ENCODE measurements around the gene ANKFY1.

GRCh38 chr17:4309897-4310296 is 46.1 kb upstream of the ANKFY1 start:
- TF ChIP-seq, protein P1, sequence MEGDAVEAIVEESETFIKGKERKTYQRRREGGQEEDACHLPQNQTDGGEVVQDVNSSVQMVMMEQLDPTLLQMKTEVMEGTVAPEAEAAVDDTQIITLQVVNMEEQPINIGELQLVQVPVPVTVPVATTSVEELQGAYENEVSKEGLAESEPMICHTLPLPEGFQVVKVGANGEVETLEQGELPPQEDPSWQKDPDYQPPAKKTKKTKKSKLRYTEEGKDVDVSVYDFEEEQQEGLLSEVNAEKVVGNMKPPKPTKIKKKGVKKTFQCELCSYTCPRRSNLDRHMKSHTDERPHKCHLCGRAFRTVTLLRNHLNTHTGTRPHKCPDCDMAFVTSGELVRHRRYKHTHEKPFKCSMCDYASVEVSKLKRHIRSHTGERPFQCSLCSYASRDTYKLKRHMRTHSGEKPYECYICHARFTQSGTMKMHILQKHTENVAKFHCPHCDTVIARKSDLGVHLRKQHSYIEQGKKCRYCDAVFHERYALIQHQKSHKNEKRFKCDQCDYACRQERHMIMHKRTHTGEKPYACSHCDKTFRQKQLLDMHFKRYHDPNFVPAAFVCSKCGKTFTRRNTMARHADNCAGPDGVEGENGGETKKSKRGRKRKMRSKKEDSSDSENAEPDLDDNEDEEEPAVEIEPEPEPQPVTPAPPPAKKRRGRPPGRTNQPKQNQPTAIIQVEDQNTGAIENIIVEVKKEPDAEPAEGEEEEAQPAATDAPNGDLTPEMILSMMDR (IDR thresholded peaks at IDR 0.05) = no peak
- TF ChIP-seq SMC3 (IDR thresholded peaks at IDR 0.05; ENCODE audit: low read depth, low read length) = no peak
- no peak for TF ChIP-seq NFIC (IDR thresholded peaks at IDR 0.05; ENCODE audit: borderline replicate concordance)
- no peak for TF ChIP-seq MEF2A (IDR thresholded peaks at IDR 0.05; ENCODE audit: borderline replicate concordance, low read depth)
- no peak for TF ChIP-seq POLR2AphosphoS5 (IDR thresholded peaks at IDR 0.05; ENCODE audit: low read depth, low read length)
- TF ChIP-seq, protein P2, sequence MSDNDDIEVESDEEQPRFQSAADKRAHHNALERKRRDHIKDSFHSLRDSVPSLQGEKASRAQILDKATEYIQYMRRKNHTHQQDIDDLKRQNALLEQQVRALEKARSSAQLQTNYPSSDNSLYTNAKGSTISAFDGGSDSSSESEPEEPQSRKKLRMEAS (IDR thresholded peaks at IDR 0.05; ENCODE audit: low read depth) = no peak
- TF ChIP-seq, protein P3, sequence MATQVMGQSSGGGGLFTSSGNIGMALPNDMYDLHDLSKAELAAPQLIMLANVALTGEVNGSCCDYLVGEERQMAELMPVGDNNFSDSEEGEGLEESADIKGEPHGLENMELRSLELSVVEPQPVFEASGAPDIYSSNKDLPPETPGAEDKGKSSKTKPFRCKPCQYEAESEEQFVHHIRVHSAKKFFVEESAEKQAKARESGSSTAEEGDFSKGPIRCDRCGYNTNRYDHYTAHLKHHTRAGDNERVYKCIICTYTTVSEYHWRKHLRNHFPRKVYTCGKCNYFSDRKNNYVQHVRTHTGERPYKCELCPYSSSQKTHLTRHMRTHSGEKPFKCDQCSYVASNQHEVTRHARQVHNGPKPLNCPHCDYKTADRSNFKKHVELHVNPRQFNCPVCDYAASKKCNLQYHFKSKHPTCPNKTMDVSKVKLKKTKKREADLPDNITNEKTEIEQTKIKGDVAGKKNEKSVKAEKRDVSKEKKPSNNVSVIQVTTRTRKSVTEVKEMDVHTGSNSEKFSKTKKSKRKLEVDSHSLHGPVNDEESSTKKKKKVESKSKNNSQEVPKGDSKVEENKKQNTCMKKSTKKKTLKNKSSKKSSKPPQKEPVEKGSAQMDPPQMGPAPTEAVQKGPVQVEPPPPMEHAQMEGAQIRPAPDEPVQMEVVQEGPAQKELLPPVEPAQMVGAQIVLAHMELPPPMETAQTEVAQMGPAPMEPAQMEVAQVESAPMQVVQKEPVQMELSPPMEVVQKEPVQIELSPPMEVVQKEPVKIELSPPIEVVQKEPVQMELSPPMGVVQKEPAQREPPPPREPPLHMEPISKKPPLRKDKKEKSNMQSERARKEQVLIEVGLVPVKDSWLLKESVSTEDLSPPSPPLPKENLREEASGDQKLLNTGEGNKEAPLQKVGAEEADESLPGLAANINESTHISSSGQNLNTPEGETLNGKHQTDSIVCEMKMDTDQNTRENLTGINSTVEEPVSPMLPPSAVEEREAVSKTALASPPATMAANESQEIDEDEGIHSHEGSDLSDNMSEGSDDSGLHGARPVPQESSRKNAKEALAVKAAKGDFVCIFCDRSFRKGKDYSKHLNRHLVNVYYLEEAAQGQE (IDR thresholded peaks at IDR 0.05; ENCODE audit: low read depth, low read length) = no peak
- TF ChIP-seq JUND (IDR thresholded peaks at IDR 0.05) = no peak
- TF ChIP-seq PBX3 (IDR thresholded peaks at IDR 0.05) = no peak
- TF ChIP-seq, protein P4, sequence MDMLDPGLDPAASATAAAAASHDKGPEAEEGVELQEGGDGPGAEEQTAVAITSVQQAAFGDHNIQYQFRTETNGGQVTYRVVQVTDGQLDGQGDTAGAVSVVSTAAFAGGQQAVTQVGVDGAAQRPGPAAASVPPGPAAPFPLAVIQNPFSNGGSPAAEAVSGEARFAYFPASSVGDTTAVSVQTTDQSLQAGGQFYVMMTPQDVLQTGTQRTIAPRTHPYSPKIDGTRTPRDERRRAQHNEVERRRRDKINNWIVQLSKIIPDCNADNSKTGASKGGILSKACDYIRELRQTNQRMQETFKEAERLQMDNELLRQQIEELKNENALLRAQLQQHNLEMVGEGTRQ (IDR thresholded peaks at IDR 0.05; ENCODE audit: borderline replicate concordance, low read depth, low read length) = no peak
- no peak for TF ChIP-seq GABPA (IDR thresholded peaks at IDR 0.05; ENCODE audit: low read depth)
- TF ChIP-seq TAF1 (IDR thresholded peaks at IDR 0.05; ENCODE audit: borderline replicate concordance, low read depth, low read length) = no peak

Data from SK-N-SH (cell line).